Measurements from ENCODE around the gene H2BK1.

Gene H2BK1

GRCh38 chr7:151244841-151245346 lies 34.6 kb upstream of the H2BK1 start:
- DNase-seq = no peak

GRCh38 chr7:151244196-151244840 lies 34.0 kb upstream of the H2BK1 start:
- peak in 1 of 2 experiments; percentile 80 for DNase-seq

GRCh38 chr7:151243408-151244195 lies 33.3 kb upstream of the H2BK1 start:
- DNase-seq = peak in 1 of 2 experiments; percentile 32

GRCh38 chr7:151243045-151243349 lies 32.7 kb upstream of the H2BK1 start:
- DNase-seq = no peak

- no peak for DNase-seq
Measured at GRCh38 chr7:151242159-151243044, 32.1 kb upstream of the H2BK1 start.

GRCh38 chr7:151241755-151242096 lies 31.4 kb upstream of the H2BK1 start:
- DNase-seq = no peak

GRCh38 chr7:151240942-151241754 lies 30.9 kb upstream of the H2BK1 start:
- DNase-seq = no peak

GRCh38 chr7:151240536-151240935 lies 30.2 kb upstream of the H2BK1 start:
- no peak for DNase-seq

GRCh38 chr7:151239837-151240459 lies 29.7 kb upstream of the H2BK1 start:
- DNase-seq = no peak

- DNase-seq = no peak
Measured at GRCh38 chr7:151238924-151239836, 28.9 kb upstream of the H2BK1 start.

GRCh38 chr7:151238190-151238810 lies 28.0 kb upstream of the H2BK1 start:
- DNase-seq = no peak

GRCh38 chr7:151237244-151238189 lies 27.2 kb upstream of the H2BK1 start:
- DNase-seq = no peak

- DNase-seq = no peak
Measured at GRCh38 chr7:151236406-151236805, 26.1 kb upstream of the H2BK1 start.

GRCh38 chr7:151235091-151235787 lies 25.0 kb upstream of the H2BK1 start:
- no peak for DNase-seq

- DNase-seq = no peak
Measured at GRCh38 chr7:151233804-151234203, 23.5 kb upstream of the H2BK1 start.

GRCh38 chr7:151232917-151233701 lies 22.8 kb upstream of the H2BK1 start:
- peak in 1 of 2 experiments; percentile 33 for DNase-seq

- peak; percentile 82 to 95 for DNase-seq
Measured at GRCh38 chr7:151232091-151232916, 22.0 kb upstream of the H2BK1 start, which contains the start of gene CHPF2. Gene CHPF2 (plus strand): TSS chr7:151232483. CDS start chr7:151234012, 1,529 bp downstream.
